Measurements from ENCODE around the gene OXGR1. TPM values are rescaled to one million over a fixed set of nuclear protein-coding genes. Genes with fewer than 3 reads are reported as not detected.

OXGR1 gene
- total and polyA plus RNA-seq, 9 of the 15 experiments (the other 6 are each of a cell fraction or from before 2014, with no cell fraction given): 0.03 TPM; not detected in 8

DNA sequence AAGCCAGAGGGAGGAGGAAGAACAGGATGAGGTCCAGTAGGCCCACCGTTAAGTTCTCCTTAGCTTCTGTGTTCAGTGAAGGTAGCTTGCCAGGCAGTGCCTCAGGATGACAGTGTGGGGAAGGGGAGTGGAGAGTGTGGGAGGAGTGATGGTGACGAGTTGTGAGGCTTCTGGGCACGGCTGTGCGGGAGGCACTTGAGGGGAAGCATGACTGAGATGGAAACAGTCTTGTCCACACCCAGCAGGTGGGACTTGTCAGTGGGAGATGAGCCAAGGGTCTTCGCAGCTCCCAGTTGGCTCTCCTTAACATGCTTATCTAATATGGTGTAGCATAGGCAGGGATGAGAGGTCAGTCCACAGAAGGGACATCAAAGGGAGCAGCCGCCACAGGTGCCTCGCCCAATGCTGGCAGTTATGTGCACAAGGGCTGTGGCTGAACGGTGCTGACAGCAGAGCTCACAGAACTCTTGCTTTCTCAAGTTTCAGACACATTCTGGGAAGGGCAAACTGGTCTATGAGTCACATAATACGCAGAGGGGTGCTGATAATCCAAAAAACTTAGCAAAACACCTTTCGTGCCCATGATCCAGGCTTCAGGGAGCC, 47.5 kb downstream of the OXGR1 start:
- Histone ChIP-seq H3K9ac (ENCODE audit: insufficient read depth in 1 of 2, low read depth in 2 of 2, low read length in 2 of 2) (no peak overlapping the region), H3K27ac (ENCODE audit: extremely low read depth, low read depth, low read length) (no peak overlapping the region), H3K27me3 (ENCODE audit: control insufficient read depth in 2 of 2, insufficient read depth in 2 of 2, low read length in 2 of 2) (peaks cover 0 to 11% of the 10 kb centered on the region in 2 experiments; a peak in 2 of 5 replicates), H3K9me3 (replicated peaks; ENCODE audit: control insufficient read depth, insufficient read depth, low read depth, low read length) (no peaks in the 10 kb centered on the region), H3K4me1 (replicated peaks in 1 of 2; ENCODE audit: control insufficient read depth in 2 of 2, insufficient read depth in 2 of 2, low read length in 2 of 2) (no peaks in the 10 kb centered on the region; a peak in 1 of 5 replicates), H3K4me2 (ENCODE audit: insufficient read depth, low read length) (no peak overlapping the region), H3K4me3 (no peak overlapping the region), H4K20me1 (replicated peaks; ENCODE audit: control insufficient read depth, insufficient read depth, low read length) (no peaks in the 10 kb centered on the region), H2AFZ (ENCODE audit: low read depth, low read length) (no peak overlapping the region), H3K36me3 (ENCODE audit: control insufficient read depth, insufficient read depth, low read length) (no peaks in the 10 kb centered on the region; the same call in 2 of the 3 replicates), H3K9me1 (ENCODE audit: control insufficient read depth, insufficient read depth, low read length) (no peaks in the 10 kb centered on the region), H3K79me2 (ENCODE audit: control insufficient read depth, insufficient read depth, low read length) (no peaks in the 10 kb centered on the region)
- FAIRE-seq (no peak), DNase-seq (ENCODE audit: extremely low read depth in 1 of 4, low spot score in 3 of 4) (no peak), ATAC-seq (no peak)
- CTCF ChIA-PET (ENCODE audit: low intra/inter-chr PET ratio): no interaction called here
- 1% methylated on average over 7 of the region's 10 CpGs for WGBS (ENCODE audit: insufficient coverage, low coverage, missing lambda C conversion rate)
- no TSS peak for BruUV-seq (replicated peaks)
- POLR2A ChIA-PET: no interaction called here
- in situ Hi-C loops (cut with MboI) (no loop called here), intact Hi-C loops (cut with micrococcal nuclease) (no loop called here)
- TF ChIP-seq ZNF449 (CRISPR knock-in tag; IDR thresholded peaks at IDR 0.05): no peak
- TF ChIP-seq, protein P1, sequence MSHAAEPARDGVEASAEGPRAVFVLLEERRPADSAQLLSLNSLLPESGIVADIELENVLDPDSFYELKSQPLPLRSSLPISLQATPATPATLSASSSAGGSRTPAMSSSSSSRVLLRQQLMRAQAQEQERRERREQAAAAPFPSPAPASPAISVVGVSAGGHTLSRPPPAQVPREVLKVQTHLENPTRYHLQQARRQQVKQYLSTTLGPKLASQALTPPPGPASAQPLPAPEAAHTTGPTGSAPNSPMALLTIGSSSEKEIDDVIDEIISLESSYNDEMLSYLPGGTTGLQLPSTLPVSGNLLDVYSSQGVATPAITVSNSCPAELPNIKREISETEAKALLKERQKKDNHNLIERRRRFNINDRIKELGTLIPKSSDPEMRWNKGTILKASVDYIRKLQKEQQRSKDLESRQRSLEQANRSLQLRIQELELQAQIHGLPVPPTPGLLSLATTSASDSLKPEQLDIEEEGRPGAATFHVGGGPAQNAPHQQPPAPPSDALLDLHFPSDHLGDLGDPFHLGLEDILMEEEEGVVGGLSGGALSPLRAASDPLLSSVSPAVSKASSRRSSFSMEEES (CRISPR knock-in tag; IDR thresholded peaks at IDR 0.05): no peak
- TF ChIP-seq HOXB6 (CRISPR knock-in tag; IDR thresholded peaks at IDR 0.05; ENCODE audit: borderline replicate concordance): no peak
- no peak for TF ChIP-seq KLF16 (IDR thresholded peaks at IDR 0.05)
- no peak for TF ChIP-seq RBBP5 (IDR thresholded peaks at IDR 0.05; ENCODE audit: borderline replicate concordance, insufficient read depth, low read length, poor library complexity, severe bottlenecking)
- TF ChIP-seq ERF (CRISPR knock-in tag; IDR thresholded peaks at IDR 0.05): no peak
- no peak for TF ChIP-seq ZNF668 (CRISPR knock-in tag; IDR thresholded peaks at IDR 0.05)
- TF ChIP-seq PRPF4 (IDR thresholded peaks at IDR 0.05; ENCODE audit: insufficient read depth, low read depth, low read length, poor library complexity, severe bottlenecking): no peak
- TF ChIP-seq RBM34 (IDR thresholded peaks at IDR 0.05; ENCODE audit: borderline replicate concordance, insufficient read depth, low read length): no peak
- no peak for TF ChIP-seq MECOM (CRISPR knock-in tag; IDR thresholded peaks at IDR 0.05)
- TF ChIP-seq MTA2 (IDR thresholded peaks at IDR 0.05; ENCODE audit: low read depth): no peak
- no peak for TF ChIP-seq CAMTA2 (CRISPR knock-in tag; conservative IDR thresholded peaks at IDR 0.05)
- TF ChIP-seq SNAPC5 (CRISPR knock-in tag; IDR thresholded peaks at IDR 0.05): no peak
- no peak for TF ChIP-seq FOXP4 (CRISPR knock-in tag; IDR thresholded peaks at IDR 0.05; ENCODE audit: borderline replicate concordance)
- TF ChIP-seq, protein P2, sequence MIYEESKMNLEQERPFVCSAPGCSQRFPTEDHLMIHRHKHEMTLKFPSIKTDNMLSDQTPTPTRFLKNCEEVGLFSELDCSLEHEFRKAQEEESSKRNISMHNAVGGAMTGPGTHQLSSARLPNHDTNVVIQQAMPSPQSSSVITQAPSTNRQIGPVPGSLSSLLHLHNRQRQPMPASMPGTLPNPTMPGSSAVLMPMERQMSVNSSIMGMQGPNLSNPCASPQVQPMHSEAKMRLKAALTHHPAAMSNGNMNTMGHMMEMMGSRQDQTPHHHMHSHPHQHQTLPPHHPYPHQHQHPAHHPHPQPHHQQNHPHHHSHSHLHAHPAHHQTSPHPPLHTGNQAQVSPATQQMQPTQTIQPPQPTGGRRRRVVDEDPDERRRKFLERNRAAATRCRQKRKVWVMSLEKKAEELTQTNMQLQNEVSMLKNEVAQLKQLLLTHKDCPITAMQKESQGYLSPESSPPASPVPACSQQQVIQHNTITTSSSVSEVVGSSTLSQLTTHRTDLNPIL (CRISPR knock-in tag; IDR thresholded peaks at IDR 0.05): no peak

Measured in K562 (cell line).